Motor neuron (in vitro differentiated cells): ENCODE measurements around the gene MINDY4. TPM values are rescaled to one million over a fixed set of nuclear protein-coding genes. Genes with fewer than 3 reads are reported as not detected.
A peak's percentile ranks its signal among the peaks of the same experiment; 100 is the strongest.

Source experiments
- ATAC-seq, 8 experiments: fragments of 200-7000 bp; cut with Tn5 transposase; replicated peaks in 6 of 8; 2 replicates each; pipeline ENCODE4 v1.8.0; 2021; ENCODE audit warnings: mild to moderate bottlenecking in 8 of 8, moderate library complexity in 8 of 8
- H3K27ac ChIP-seq, 2 donors: fragments of 250-450 bp; sonication (Bioruptor Pico); 2 replicates each; pipeline ENCODE4 v1.9.0; 2021; ENCODE audit warnings: antibody characterized with exemption in 2 of 2, mild to moderate bottlenecking in 2 of 2, moderate library complexity in 1 of 2
- H3K4me1 ChIP-seq, 2 donors: fragments of 250-450 bp; sonication (Bioruptor Pico); replicated peaks in 1 of 2; 2 replicates each; pipeline ENCODE4 v1.6.1; 2021; ENCODE audit warnings: antibody characterized with exemption in 2 of 2, mild to moderate bottlenecking in 2 of 2, moderate library complexity in 1 of 2
- H3K4me3 ChIP-seq, 5 donors: fragments of 250-450 bp; sonication (Bioruptor Pico); 2 replicates each; pipeline ENCODE4 v1.9.0; 2021; ENCODE audit warnings: antibody characterized with exemption in 5 of 5, mild to moderate bottlenecking in 5 of 5, moderate library complexity in 4 of 5
- WGBS, 10 experiments: fragments of 450-650 bp; shearing (Covaris generic); methylation state at CpG; one replicate each; pipeline ENCODE4 v1.0.0; 2022; 5-methylcytosine and 5-hydroxymethylcytosine counted together
- in situ Hi-C, 9 experiments: fragments of 400-800 bp; cut with MboI; loops; one replicate each; pipeline ENCODE4 v1.15.0; 2021; ENCODE audit warnings: low sequenced_read_pairs in 9 of 9, low pct_unique_long_range_greater_than_20kb in 2 of 9; ENCODE audit not compliant: unreplicated experiment in 9 of 9
- total RNA-seq, 8 experiments: library from RNA; unstranded; fragments of 300-600 nt; gene quantifications; 2 replicates each; pipeline versions ENCODE4 v1.2.3 to v1.2.4, GENCODE V29; 2022

MINDY4 gene
- total RNA-seq, 8 experiments from 2014 or later = 2.5 to 12.3 (median 4.6) TPM

GRCh38 chr7:30920584-30921539, 149.6 kb downstream of the MINDY4 start:
- peak; percentile 42 to 92 (median 90) for ATAC-seq

DNA sequence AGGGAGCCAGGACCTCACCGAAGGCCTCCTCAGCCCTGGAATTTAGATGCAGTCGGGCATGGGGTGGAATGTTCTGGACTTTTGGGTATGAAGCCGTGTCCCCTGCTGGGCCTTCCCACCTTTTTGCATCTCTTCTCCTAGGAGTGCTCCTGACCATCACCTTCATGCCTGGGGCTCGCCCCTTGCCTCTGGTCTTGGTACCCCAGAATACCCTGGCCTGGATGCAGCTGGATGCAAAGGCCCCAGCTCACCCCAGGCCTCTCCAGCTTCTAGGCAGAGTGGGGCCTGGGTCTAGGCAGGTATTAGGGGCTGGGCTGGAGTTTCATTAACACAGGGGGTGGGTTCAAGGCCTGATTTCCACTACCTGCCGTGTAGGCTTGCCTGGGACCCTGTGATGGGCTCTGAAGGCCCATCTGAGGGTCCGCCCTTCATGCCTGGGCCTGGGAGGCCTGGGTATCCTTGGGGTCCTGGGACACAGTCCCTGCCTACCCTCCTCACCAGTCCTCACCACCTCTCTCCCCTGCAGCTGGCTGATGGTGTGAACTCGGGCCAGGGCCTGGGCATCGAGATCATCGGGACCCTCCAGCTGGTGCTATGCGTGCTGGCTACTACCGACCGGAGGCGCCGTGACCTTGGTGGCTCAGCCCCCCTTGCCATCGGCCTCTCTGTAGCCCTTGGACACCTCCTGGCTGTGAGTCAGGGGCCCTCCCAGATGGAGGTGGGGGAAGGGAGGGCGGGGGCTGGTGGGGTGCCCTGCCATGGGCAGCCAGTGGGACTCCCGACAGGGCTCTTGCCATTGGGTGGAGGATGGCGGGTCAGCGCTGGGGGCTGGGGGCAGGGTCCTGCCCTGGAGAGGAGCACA, 150.6 kb downstream of the MINDY4 start:
- peak in 3 of 8 experiments; percentile 8 to 9 (median 8) for ATAC-seq
- in situ Hi-C loops = no loop called here
- WGBS, 10 experiments = 14 to 100% (median 50%) methylated on average over 1 to 2 of the region's 19 CpGs; no CpG with 5 or more reads in 5 of the 10 experiments
- Histone ChIP-seq H3K27ac (peak overlapping the region in 1 of 2 donors; percentile 19), H3K4me3 (no peak overlapping the region), H3K4me1 (peaks cover 8 to 20% of the 10 kb centered on the region in 2 donors)

More at GRCh38 chr7:30920584-30921539, 149.6 kb downstream of the MINDY4 start:
- Histone ChIP-seq H3K27ac (no peak overlapping the region), H3K4me1 (peaks cover 11 to 25% of the 10 kb centered on the region in 2 donors), H3K4me3 (no peak overlapping the region)
- in situ Hi-C loops = no loop called here
- 0 to 100% (median 100%) methylated on average over 1 to 2 of the region's 9 CpGs; no CpG with 5 or more reads in 5 of the 10 experiments for WGBS, 10 experiments

GRCh38 chr7:30922596-30922995, 151.4 kb downstream of the MINDY4 start:
- H3K4me3 ChIP-seq = no peak overlapping the region
- H3K4me1 ChIP-seq = peaks cover 0 to 12% of the 10 kb centered on the region in 2 donors
- ATAC-seq = no peak
- WGBS, 10 experiments = 60 to 100% (median 96%) methylated on average over 1 to 4 of the region's 9 CpGs; no CpG with 5 or more reads in 6 of the 10 experiments
- H3K27ac ChIP-seq = no peak overlapping the region
- in situ Hi-C loops = no loop called here

DNA sequence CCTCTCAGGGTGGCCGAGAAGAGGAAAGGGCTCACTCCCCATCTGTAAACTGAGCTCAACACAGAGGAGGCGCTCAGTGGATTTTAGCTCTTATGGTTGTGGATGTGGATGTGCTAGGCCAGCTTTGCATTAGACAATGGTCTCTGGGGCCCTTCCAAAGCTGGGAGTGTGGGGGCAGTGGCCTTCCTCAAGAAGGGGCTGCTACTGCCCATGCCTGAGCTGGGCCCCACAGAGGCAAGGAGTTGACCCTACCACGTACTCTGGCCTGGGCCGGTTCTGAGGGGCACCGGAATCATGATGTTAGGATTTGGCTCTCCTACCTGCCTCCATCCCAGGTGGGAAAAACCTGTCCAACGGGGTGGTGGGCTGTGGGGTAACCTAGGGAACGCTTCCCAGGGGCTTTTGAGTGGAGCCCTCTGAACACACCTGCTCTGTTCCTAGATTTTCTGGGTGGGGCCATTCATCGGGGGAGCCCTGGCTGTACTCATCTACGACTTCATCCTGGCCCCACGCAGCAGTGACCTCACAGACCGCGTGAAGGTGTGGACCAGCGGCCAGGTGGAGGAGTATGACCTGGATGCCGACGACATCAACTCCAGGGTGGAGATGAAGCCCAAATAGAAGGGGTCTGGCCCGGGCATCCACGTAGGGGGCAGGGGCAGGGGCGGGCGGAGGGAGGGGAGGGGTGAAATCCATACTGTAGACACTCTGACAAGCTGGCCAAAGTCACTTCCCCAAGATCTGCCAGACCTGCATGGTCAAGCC, 152.0 kb downstream of the MINDY4 start:
- peaks cover 0 to 10% of the 10 kb centered on the region in 2 donors for H3K4me1 ChIP-seq
- in situ Hi-C loops = no loop called here
- no peak overlapping the region for H3K27ac ChIP-seq
- H3K4me3 ChIP-seq = no peak overlapping the region
- ATAC-seq = no peak
- 80 to 94% (median 83%) methylated on average over 1 to 8 of the region's 19 CpGs; no CpG with 5 or more reads in 7 of the 10 experiments for WGBS, 10 experiments

- Histone ChIP-seq H3K4me1 (peaks cover 0 to 10% of the 10 kb centered on the region in 2 donors), H3K4me3 (no peak overlapping the region), H3K27ac (no peak overlapping the region)
- ATAC-seq = no peak
- in situ Hi-C loops = no loop called here
- 80 to 100% (median 88%) methylated on average over 1 to 7 of the region's 13 CpGs; no CpG with 5 or more reads in 5 of the 10 experiments for WGBS, 10 experiments
Observed at GRCh38 chr7:30923774-30924413, 152.7 kb downstream of the MINDY4 start.

- in situ Hi-C loops = no loop called here
- H3K4me1 ChIP-seq = peaks cover 0 to 10% of the 10 kb centered on the region in 2 donors
- ATAC-seq = no peak
- no peak overlapping the region for H3K27ac ChIP-seq
- no peak overlapping the region for H3K4me3 ChIP-seq
Observed at GRCh38 chr7:30924624-30925023, 153.4 kb downstream of the MINDY4 start.

DNA sequence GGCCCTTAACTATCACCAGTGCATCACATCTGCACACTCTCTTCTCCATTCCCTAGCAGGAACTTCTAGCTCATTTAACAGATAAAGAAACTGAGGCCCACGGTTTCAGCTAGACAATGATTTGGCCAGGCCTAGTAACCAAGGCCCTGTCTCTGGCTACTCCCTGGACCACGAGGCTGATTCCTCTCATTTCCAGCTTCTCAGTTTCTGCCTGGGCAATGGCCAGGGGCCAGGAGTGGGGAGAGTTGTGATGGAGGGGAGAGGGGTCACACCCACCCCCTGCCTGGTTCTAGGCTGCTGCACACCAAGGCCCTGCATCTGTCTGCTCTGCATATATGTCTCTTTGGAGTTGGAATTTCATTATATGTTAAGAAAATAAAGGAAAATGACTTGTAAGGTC, 153.9 kb downstream of the MINDY4 start:
- no peak for ATAC-seq
- Histone ChIP-seq H3K4me3 (no peak overlapping the region), H3K27ac (no peak overlapping the region), H3K4me1 (peaks cover 0 to 10% of the 10 kb centered on the region in 2 donors)
- 0 to 79% (median 29%) methylated on average over 1 to 2 of the region's 2 CpGs; no CpG with 5 or more reads in 7 of the 10 experiments for WGBS, 10 experiments
- in situ Hi-C loops = no loop called here

- in situ Hi-C loops = no loop called here
- H3K4me1 ChIP-seq = peaks cover 0 to 9% of the 10 kb centered on the region in 2 donors
- WGBS, 10 experiments = 70 to 82% (median 80%) methylated on average over 1 to 2 of the region's 5 CpGs; no CpG with 5 or more reads in 6 of the 10 experiments
- no peak overlapping the region for H3K4me3 ChIP-seq
- no peak for ATAC-seq
- no peak overlapping the region for H3K27ac ChIP-seq
Observed at GRCh38 chr7:30925913-30926312, 154.7 kb downstream of the MINDY4 start.

GRCh38 chr7:30926313-30926712, 155.1 kb downstream of the MINDY4 start:
- in situ Hi-C loops = no loop called here
- no peak for ATAC-seq
- 80 to 90% (median 83%) methylated on average over 1 to 4 of the region's 5 CpGs; no CpG with 5 or more reads in 7 of the 10 experiments for WGBS, 10 experiments

DNA sequence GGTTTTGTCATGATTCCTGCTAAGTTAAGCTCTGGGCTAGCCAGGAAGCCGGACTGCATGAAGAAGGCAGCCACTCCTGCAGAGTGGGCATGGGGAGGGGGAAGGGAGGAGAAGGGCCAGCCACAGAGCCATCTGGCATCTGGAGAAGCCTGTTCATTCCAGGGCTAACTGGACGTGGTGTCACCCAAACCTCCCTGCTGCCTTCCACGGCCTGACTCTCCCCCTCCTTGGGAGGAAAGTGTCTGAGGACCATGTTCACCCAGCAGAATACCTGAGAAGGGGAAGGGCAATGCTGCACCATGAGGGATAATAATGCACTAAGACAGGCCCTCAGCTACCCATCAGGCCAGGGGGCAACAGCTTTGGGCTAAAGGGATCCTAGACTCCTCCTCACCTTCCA, 155.8 kb downstream of the MINDY4 start:
- H3K27ac ChIP-seq = no peak overlapping the region
- 0 to 83% (median 74%) methylated on average over 1 to 3 of the region's 3 CpGs; no CpG with 5 or more reads in 7 of the 10 experiments for WGBS, 10 experiments
- H3K4me1 ChIP-seq = peaks cover 0 to 3% of the 10 kb centered on the region in 2 donors
- in situ Hi-C loops = no loop called here
- no peak for ATAC-seq
- no peak overlapping the region for H3K4me3 ChIP-seq

More at GRCh38 chr7:30926313-30926712, 155.1 kb downstream of the MINDY4 start:
- H3K4me1 ChIP-seq = peaks cover 0 to 5% of the 10 kb centered on the region in 2 donors
- H3K27ac ChIP-seq = no peak overlapping the region
- no peak overlapping the region for H3K4me3 ChIP-seq

- Histone ChIP-seq H3K27ac (no peak overlapping the region), H3K4me3 (no peak overlapping the region), H3K4me1 (peaks cover 0 to 3% of the 10 kb centered on the region in 2 donors)
- WGBS, 10 experiments = 16 to 94% (median 54%) methylated on average over 2 of the region's 3 CpGs; no CpG with 5 or more reads in 6 of the 10 experiments
- in situ Hi-C loops = no loop called here
- ATAC-seq = no peak
Observed at GRCh38 chr7:30927559-30927958, 156.3 kb downstream of the MINDY4 start.
